GM19328 (cell line): Measurements from ENCODE around the gene PRRC2B.
"Not testable (repeated sequence)": the region's sequence is repeated elsewhere in the genome, so short reads cannot be mapped to it uniquely, and the experiment has no call there.

Experiments used
- ATAC-seq: cut with Tn5 transposase; IDR thresholded peaks from one replicate; pipeline ENCODE4 v1.9.1; 2021; ENCODE audit warnings: mild to moderate bottlenecking, moderate library complexity; ENCODE audit not compliant: unreplicated experiment

PRRC2B gene

DNA sequence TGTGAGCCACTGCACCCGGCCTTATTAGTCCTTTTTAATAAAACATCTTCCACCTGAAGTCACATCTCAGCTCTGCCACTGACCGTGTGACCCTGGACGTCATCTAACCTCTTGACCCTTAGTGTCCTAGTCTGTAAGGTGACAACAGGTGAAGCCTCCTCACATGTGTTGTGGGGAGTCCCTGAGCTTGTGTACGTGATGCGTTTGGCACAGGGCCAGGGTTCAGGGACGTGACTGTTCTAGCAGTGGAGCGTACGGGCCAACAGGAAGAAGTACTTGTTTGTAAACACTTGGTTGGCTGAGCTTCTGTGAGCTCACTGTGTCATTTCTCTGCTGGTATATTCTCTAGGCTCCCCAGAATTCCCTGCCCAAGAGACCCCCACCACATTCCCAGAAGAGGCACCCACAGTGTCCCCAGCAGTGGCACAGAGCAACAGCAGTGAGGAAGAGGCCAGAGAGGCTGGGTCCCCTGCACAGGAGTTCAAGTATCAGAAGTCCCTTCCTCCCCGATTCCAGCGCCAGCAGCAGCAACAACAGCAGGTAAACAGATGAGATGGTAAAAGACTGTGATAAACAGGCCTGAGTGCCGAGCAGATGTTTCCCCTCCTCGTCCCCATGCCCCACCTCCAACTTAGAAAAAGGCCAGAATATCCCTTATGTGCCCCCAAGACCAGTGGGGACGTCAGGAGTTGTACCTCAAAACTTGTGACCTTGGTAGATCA, 73.5 kb downstream of the PRRC2B start:
- ATAC-seq, result no peak

DNA sequence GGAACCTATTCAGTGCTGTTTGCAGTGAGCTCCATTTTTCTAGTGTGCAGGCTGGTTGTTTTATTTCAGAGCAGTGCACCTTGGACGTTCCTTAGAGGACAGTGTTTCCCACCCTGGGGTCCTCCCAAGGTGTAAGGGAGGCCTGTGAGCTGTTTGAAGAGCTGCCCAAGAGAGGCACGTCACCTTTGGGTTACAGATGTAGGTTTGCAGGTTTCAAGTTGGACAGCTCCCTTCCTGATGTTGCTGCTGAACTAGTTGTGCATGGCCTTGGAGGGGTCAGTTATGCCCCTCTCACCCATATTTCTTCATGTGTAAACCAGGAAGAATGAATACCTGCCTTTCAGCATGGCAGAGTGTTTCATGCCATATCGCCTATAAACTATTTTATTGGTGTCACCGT, 74.1 kb downstream of the PRRC2B start:
- ATAC-seq, result no peak

DNA sequence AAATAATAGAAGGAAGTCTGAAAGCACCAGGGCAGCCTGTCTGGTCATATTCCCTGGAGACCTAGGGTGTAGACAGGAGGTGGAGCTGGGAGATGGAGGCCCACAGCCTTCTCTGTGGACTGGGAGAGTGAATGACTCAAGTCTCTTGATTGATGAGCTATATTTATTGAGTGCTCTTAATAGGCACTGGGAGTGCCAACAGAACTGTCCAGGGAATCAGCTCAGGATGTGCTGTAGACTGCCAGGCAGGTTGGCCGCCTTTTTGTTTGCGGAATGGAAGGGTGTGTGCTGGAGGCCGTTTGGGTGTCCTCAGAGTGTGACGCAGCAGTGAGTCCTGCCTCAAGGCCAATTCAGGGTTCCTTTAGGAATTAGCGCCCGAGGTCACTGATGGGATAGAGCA, 75.5 kb downstream of the PRRC2B start:
- no peak for ATAC-seq

DNA sequence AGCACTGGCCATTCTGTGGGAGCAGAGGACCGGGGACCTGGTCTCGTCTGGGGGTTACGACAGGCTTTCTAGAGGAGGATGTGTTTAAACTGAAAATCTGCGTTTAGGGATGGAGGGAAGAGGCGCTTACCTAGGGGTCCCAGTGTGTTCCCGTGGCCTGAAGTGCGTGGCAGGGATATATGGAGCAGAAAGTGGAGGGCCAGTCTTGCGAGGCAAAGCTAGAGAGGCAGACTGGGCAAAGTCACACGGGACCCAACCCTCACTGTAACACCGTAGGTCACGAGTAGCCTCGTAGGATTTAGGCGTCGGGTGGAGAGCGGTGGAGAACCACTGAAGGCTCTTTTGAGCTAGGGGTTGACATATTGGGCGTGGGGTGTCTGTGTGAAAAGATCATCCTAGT, 76.1 kb downstream of the PRRC2B start:
- no peak for ATAC-seq

DNA sequence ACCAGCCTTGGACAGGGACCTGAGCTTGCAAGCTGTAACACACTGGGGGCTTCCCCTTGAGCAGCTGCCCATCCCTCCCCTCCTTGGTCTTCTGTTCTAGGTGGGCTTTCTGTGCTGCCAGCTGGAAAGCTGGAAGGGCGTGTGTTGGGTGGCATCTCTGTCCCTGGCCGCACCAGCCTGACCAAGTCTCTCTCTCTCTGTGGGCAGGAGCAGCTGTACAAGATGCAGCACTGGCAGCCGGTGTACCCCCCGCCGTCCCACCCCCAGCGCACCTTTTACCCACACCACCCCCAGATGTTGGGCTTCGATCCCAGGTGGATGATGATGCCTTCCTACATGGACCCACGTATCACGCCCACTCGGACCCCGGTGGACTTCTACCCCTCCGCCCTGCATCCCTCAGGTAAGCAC, 76.7 kb downstream of the PRRC2B start:
- ATAC-seq, result no peak

DNA sequence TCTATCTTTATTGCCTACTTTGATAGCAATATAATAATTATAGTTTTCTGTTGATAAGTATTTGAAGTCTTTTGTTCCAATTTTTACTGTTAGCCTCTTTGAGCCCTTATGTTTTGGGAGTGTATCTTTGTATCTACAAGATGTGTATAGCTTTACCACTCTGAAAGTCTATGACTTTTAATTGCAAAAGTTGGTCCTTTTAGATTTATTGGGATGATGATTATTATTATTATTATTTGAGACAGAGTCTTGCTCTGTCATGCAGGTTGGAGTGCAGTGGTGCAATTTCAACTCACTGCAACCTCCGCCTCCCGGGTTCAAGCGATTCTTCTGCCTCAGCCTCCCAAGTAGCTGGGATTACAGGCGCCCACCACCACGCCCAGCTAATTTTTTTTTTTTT, 78.2 kb downstream of the PRRC2B start:
- ATAC-seq, result not testable (repeated sequence)

DNA sequence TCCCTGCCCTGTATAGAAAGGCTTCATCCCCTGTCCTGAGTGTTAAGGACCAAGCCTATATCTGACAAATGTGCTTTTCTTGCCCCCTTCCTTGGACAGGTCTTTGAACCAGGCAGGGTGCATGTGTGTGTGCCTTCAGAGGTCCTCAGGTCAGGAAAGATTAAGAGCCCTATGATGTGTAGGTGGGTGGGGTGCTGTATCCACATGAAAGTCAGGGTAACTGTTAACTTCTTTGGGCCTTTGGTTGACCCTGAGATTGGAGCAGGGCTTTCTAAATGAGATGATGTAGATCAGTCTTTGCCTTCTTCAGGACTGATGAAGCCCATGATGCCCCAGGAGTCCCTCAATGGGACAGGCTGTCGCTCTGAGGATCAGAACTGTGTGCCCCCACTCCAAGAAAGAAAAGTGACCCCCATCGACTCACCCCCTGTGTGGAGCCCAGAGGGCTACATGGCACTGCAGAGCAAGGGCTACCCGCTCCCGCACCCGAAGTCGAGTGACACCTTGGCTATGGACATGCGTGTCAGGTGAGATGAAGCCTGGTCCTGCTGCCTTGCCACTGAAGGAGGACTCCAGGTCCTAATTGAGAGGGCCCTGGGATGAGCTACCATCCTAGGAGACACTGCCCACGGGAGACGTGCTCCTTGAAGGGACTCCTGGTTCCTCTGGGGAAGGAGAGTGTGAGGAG, 79.5 kb downstream of the PRRC2B start:
- no peak for ATAC-seq

DNA sequence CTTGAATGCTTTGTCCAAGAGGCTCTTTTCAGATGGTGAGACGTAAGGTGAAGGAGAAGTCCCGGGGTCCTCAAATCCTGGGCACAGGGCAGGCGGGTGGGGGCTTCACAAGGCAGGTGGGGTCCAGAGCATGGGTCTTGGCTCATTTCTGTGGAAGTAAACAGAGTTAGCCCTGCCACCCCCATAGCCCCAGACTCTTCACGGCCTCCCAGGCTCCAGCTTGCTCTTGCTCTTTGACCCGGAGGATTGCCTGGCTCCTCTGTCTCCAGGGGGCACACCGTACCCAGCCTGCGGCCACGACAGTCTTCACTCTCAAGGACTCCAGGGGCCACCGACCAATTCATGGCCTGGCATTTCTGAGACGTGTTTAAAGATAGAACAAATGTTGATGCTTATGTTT, 80.0 kb downstream of the PRRC2B start:
- ATAC-seq, result no peak

DNA sequence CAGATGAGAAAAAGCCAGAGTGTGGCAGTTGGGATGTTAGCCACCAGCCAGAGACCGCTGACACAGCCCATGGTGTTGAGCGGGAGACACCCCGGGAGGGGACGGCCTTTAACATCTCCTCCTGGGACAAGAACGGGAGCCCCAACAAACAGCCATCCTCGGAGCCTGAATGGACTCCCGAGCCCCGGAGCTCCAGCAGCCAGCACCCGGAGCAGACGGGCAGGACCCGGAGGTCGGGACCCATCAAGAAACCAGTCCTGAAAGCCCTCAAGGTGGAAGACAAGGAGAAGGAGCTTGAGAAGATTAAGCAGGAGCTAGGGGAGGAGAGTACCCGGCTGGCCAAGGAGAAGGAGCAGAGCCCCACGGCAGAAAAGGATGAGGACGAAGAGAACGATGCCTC, 80.8 kb downstream of the PRRC2B start:
- ATAC-seq, result no peak

DNA sequence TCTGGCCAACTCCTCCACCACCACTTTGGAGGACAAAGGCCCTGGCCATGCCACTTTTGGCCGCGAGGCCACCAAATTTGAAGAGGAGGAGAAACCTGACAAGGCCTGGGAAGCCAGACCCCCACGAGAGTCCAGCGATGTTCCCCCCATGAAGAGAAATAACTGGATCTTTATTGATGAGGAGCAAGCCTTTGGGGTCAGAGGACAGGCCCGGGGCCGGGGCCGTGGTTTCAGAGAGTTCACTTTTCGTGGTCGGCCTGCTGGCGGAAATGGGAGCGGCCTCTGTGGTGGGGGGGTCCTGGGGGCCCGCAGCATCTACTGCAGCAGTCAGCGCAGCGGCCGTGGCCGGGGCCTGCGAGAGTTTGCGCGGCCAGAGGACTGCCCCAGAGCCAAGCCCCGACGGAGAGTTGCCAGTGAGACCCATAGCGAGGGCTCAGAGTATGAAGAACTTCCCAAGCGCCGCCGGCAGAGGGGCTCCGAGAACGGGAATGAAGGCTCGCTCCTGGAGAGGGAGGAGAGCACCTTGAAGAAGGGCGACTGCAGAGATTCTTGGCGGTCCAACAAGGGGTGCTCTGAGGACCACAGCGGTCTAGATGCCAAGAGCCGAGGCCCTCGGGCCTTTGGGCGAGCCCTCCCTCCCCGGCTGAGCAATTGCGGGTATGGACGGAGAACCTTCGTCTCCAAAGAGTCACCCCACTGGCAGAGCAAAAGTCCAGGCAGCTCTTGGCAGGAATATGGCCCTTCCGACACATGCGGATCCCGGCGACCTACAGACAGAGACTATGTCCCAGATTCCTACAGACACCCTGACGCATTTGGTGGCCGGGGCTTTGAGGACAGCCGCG, 81.4 kb downstream of the PRRC2B start:
- no peak for ATAC-seq

DNA sequence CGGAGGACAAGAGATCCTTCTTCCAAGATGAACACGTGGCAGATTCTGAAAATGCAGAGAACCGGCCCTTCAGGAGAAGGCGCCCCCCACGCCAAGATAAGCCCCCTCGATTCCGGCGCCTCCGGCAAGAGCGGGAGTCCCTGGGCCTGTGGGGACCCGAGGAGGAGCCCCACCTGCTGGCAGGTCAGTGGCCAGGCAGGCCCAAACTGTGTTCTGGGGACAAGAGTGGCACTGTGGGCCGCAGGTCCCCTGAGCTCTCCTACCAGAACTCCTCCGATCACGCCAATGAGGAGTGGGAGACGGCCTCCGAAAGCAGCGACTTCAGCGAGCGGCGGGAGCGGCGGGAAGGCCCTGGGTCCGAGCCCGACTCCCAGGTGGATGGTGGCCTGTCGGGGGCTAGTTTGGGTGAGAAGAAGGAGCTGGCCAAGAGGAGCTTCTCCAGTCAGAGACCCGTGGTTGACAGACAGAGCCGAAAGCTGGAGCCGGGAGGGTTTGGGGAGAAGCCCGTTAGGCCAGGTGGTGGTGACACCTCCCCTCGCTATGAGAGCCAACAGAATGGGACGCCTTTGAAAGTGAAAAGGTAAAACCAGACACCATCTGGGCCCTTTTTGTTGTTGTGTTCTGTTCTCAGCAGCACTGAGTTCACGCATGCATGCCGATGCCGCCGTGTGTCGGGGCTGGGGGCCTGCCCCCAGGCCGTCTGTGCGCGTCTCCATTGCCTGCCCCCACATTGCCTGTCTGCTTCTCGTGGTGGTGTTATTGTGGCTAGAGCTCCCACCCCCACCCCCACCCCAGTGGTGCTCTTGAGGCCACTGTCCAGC, 82.3 kb downstream of the PRRC2B start:
- no peak for ATAC-seq

DNA sequence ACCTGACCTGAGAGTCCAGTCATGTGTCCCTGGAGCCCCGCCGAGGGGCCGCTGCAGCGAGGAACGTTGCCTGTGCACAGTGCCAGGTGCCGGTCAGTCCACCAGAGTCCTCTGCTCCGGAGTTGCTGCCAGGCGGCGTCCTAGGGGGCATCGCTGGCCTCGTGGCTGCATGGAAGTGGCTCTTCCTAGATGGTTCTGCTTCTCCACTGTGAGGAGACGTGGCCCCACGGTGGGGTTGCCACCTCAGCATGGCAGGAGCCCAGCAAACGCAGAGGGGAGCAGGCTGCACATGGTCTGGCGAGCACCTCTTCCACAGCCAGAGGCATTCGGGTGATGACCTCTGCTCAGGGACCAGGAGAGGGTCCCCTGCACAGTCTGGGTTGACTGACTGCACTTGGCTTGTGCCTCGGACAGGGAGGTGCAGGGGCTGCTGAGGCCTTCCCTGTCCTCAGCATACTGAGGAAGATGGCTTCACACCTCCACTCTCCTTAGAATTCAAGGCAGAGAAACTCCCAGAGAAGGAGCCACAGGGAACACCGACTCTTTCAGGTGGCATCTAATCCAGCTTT, 83.0 kb downstream of the PRRC2B start:
- ATAC-seq, result no peak

DNA sequence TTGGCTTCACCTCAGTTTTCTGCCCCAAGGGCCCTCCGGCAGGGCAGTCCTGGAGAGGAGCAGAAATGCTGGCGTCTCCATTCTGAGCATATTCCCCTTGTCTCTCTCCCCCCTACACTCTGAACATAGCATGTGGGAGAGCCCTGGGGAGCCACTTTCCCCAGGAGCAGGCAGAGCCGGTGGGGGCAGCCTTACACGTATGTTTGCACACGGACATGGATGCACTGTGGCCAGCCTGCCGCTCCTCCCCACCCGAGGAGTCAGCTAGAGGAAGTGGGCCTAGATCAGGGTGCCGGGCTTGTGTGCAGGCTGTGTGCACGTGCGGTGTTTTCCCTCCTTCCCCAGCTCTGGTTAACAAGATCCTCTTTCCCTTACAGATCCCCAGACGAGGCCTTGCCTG, 83.5 kb downstream of the PRRC2B start:
- no peak for ATAC-seq

DNA sequence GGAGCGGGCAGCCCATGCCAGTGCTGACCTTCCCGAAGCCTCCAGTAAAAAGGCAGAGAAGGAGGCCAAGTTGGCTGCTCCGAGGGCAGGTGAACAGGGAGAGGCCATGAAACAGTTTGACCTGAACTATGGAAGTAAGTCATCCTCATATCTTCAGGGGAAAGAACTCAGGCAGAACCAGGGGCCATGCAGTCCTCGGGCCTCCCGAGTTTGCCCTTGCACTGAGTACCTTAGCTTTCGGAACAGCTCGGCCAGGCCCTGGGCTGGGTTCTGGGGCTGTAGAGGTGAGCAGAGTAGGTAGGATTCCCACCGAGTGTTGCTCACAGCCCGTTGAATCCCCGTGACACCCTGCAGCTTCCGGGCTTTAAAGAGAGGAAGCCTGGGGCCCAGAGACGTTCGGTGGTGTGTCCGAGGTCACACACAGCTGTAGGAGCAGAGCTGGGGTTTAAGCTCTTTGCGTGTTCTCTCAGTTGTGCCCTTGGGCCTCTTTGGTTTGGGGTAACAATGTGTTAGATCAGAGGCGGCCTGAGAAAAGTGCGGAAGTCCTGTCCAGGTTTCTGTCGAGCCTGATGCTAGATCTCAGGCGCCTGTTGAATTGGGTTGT, 84.0 kb downstream of the PRRC2B start:
- no peak for ATAC-seq

DNA sequence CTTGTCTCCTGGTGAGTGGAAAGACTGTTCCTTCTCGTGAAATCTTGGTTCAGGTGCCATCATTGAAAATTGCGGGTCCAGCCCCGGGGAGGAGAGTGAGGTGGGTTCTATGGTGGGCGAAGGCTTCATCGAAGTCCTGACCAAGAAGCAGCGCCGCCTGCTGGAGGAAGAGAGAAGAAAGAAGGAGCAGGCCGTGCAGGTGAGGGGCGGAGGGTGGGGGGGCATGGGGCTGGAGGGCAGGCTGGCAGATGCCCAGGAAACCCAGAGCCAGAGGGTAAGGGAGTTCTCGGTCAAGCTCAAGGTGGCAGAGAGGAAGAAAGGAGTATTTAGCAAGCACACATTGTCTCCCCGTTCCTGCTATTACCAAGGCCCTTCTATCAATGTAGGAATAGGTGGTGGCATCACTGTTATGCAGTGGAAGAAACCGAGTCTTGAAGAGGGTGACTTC, 84.6 kb downstream of the PRRC2B start:
- ATAC-seq, result no peak

DNA sequence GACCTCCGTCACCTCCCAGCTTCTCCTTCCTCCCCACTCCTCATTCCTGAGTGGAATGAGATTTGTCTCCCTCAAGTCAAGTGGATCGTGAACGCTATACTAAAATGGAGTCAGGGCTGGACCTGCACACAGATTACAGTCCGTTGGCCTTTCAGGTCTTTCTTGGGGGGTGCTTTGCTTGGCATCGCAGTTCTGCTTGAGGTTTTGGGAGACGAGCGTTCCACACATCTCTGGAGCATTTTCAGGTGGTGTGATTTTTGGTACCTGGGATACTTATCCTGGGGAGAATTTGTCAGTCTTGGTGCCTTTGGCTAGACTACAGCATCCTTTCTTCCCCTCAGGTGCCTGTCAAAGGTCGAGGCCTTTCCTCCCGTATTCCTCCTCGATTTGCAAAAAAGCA, 85.0 kb downstream of the PRRC2B start:
- ATAC-seq, result no peak

DNA sequence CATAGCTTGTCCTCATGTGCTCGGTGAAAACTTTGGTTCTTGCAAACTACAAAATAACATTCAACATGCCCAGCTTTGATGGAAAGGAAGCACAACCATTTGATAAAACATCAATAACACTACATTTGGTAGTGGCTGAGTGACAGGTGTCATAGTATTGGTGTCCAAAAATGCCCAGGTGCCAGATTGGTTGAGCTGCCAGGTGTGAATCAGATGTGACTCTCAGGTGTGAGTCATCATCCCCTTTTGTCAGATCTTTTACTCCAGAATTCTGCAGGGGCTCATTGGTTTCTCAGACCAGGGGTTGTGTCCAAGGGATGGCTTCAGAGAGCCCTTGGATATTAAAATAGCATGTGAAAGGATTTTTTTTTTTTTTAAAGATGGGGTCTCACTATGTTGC, 86.4 kb downstream of the PRRC2B start:
- no peak for ATAC-seq

DNA sequence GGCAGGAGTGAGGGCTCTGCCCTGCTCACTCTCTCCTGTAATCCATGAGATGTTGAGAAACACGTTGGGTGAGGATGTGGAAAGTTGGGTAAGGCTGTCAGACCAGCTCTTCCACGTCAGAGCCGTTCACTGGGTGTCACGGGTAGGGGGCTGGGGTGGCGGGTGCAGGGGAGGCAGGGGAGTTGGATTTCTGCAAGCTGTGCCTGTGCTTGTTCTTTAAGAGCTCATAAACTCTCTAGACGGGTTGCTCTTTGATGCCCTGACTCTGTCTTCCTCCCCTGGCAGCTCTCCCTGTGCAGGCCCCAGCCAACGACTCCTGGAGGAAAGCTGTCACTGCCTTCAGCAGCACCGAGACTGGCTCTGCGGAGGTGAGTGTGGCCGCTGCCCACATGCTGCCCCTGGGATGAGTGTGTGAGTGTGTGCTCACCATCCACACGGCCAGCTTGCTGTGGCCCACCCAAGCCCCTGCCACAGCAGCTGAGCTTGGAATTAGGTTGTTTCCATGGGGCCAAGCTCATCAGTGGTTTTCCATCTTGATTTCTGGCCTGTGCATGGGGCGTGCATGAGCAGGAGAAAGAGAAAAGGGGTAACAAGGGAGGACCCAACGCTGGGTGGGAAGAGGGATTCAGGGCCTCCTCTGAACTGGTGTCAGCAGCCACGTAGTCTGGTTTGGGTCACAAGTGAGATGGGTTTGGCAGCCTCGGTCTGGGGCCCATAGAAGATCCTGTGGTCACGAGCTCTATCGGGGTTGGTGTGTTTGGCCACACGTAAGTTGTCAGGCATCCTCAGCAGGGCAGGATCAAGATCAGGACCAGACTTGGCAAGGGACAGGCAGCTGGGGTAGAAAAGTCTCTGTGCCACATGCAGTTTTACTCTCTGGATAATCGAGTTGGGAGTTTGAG, 87.8 kb downstream of the PRRC2B start:
- no peak for ATAC-seq

DNA sequence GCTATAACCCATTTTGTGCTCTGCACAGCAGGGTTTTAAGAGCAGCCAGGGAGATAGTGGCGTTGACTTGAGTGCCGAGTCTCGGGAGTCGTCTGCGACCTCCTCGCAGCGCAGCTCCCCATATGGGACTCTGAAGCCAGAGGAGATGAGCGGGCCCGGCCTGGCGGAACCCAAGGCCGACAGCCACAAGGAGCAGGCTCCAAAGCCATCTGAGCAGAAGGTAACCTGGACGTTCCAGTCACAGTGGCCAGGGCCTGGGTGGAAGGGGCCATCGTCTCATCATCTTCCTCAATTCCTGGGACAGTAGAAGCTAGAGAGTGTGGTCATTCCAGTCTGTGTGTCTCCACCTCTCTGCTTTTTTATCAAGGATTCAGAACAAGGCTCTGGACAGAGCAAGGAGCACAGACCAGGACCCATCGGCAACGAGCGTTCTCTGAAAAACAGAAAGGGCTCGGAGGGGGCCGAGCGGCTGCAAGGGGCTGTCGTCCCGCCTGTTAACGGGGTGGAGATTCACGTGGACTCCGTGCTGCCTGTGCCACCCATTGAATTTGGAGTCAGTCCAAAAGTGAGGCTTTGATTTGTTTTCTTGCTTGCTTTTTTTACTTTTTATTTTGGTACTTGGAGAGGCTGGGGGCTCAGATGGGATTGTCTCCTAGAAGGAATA, 88.6 kb downstream of the PRRC2B start:
- ATAC-seq, result no peak
